Measurements from ENCODE around the gene IQSEC1.

The IQSEC1 gene

DNA sequence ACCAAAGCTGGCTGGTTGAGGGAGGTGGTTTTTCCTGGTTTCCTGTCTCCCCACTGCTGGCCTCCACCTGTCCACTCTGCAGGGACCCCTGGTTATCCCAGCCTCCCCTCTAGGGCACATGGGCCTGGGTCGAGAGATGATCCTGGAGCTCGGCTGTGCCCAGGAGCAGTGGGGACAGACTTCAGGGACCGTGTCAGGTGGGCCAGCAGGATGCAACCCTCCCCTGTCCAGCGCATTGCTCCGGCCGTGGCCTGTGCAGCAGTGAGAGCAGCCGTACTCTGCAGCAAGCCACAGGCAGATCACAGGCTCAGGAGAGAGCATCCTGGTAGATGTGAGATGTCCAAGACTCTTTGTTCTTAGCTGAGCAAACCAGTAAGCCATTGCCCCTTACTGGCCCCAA is 139.3 kb downstream of the IQSEC1 start:
- Histone ChIP-seq H3K4me3 (ENCODE audit: low read length in 2 of 2) (peak overlapping the region in 1 of 2 donors; percentile 49), H3K9me3 (ENCODE audit: control insufficient read depth in 2 of 2, low read length in 2 of 2) (no peaks in the 10 kb centered on the region), H3K27ac (ENCODE audit: low read length) (peak overlapping the region; percentile 31), H3K9ac (ENCODE audit: low read length in 2 of 2) (no peak overlapping the region), H3K36me3 (ENCODE audit: control insufficient read depth in 2 of 2, insufficient read depth in 2 of 2, low read length in 2 of 2) (peaks cover 9 to 13% of the 10 kb centered on the region in 2 donors), H3K27me3 (ENCODE audit: control insufficient read depth in 1 of 2, insufficient read depth in 2 of 2, low read length in 2 of 2) (no peaks in the 10 kb centered on the region), H3K4me1 (ENCODE audit: control insufficient read depth, insufficient read depth, low read length) (peaks cover 75% of the 10 kb centered on the region)

DNA sequence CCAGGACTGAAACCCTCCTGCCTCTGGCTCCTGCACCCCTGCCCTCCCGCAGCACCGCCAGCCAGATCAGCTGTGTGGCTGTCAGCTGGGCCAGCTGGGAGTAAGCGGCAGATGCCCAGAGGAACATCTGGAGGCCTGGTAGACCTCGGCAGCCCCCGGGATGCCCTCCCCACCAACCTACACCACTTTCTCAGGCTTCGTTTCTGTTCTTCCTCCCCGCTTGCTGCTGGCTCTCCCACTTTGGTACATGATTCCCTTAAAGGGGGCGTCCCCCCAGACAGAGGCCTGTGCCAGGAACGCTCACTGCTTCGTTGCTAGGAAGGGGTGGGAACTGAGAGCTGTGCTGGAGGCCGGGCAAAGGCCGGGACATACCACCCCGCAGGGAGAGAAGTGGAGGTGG is 140.5 kb downstream of the IQSEC1 start:
- Histone ChIP-seq H3K27me3 (ENCODE audit: control insufficient read depth in 1 of 2, insufficient read depth in 2 of 2, low read length in 2 of 2) (no peaks in the 10 kb centered on the region), H3K27ac (ENCODE audit: low read length) (peak overlapping the region; percentile 31), H3K36me3 (ENCODE audit: control insufficient read depth in 2 of 2, insufficient read depth in 2 of 2, low read length in 2 of 2) (peaks cover 9 to 15% of the 10 kb centered on the region in 2 donors), H3K9me3 (ENCODE audit: control insufficient read depth in 2 of 2, low read length in 2 of 2) (no peaks in the 10 kb centered on the region), H3K4me1 (ENCODE audit: control insufficient read depth, insufficient read depth, low read length) (peaks cover 65% of the 10 kb centered on the region), H3K9ac (ENCODE audit: low read length in 2 of 2) (no peak overlapping the region), H3K4me3 (ENCODE audit: low read length in 2 of 2) (peak overlapping the region in 1 of 2 donors; percentile 29)

DNA sequence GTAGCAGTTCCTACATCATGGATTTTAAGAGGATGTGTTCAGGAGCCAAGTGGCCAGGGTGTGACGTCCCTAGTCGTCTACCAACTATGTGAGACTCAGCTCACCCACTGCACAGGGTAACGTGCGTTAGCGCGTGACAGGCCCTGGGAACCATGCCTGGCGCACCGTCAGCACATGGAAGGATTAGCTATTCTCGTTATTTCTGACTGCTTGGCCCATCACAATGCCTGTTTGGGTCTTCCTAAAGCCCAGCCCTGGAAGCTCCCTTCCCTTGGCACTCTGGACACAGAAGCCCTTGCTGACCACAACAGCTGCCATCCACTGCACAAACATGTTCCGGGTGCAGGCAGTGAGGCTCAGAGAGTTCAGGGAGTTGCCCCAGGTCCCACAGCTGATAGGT is 140.9 kb downstream of the IQSEC1 start:
- H3K9me3 ChIP-seq (ENCODE audit: control insufficient read depth in 2 of 2, low read length in 2 of 2), result no peaks in the 10 kb centered on the region
- peak overlapping the region in 1 of 2 donors; percentile 36 for H3K9ac ChIP-seq (ENCODE audit: low read length in 2 of 2)
- H3K36me3 ChIP-seq (ENCODE audit: control insufficient read depth in 2 of 2, insufficient read depth in 2 of 2, low read length in 2 of 2), result peaks cover 9 to 15% of the 10 kb centered on the region in 2 donors
- no peaks in the 10 kb centered on the region for H3K27me3 ChIP-seq (ENCODE audit: control insufficient read depth in 1 of 2, insufficient read depth in 2 of 2, low read length in 2 of 2)
- H3K4me3 ChIP-seq (ENCODE audit: low read length in 2 of 2), result peak overlapping the region in 1 of 2 donors; percentile 15
- H3K27ac ChIP-seq (ENCODE audit: low read length), result peak overlapping the region; percentile 31
- peaks cover 61% of the 10 kb centered on the region for H3K4me1 ChIP-seq (ENCODE audit: control insufficient read depth, insufficient read depth, low read length)

DNA sequence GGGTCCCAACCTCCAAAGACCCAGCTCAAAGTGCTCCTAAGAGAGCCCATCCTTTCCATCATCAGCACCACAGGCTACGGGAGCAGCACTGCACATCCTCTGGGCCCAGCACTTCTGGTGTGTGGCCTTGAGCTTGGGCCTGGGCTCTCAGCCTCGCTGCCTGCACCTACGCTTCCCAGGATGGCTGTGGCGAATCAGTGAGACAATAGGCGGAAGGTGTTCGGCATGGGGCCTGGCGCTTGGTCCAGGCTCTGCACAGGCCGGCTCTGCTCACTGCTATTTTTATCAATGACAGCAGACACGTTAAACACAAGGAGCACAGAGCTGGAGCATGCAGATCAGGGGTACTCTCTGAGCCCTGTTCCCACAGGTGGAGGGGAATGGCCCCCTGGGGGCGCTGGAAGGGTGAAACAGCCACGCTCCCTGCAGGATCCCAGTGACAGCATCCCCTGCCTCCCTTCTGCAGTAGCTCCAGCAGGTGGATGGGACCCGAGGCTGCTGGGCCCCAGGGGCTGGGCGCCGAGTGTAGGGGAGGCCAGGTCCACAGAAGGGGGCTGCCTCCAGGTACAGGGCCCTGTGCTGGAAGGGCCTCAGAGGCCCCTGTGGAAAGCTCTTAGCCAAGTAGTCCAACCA is 141.8 kb downstream of the IQSEC1 start:
- no peak overlapping the region for H3K4me3 ChIP-seq (ENCODE audit: low read length in 2 of 2)
- no peaks in the 10 kb centered on the region for H3K27me3 ChIP-seq (ENCODE audit: control insufficient read depth in 1 of 2, insufficient read depth in 2 of 2, low read length in 2 of 2)
- H3K9me3 ChIP-seq (ENCODE audit: control insufficient read depth in 2 of 2, low read length in 2 of 2), result no peaks in the 10 kb centered on the region
- no peak overlapping the region for H3K27ac ChIP-seq (ENCODE audit: low read length)
- H3K36me3 ChIP-seq (ENCODE audit: control insufficient read depth in 2 of 2, insufficient read depth in 2 of 2, low read length in 2 of 2), result peaks cover 7 to 15% of the 10 kb centered on the region in 2 donors
- H3K4me1 ChIP-seq (ENCODE audit: control insufficient read depth, insufficient read depth, low read length), result peaks cover 61% of the 10 kb centered on the region
- no peak overlapping the region for H3K9ac ChIP-seq (ENCODE audit: low read length in 2 of 2)

DNA sequence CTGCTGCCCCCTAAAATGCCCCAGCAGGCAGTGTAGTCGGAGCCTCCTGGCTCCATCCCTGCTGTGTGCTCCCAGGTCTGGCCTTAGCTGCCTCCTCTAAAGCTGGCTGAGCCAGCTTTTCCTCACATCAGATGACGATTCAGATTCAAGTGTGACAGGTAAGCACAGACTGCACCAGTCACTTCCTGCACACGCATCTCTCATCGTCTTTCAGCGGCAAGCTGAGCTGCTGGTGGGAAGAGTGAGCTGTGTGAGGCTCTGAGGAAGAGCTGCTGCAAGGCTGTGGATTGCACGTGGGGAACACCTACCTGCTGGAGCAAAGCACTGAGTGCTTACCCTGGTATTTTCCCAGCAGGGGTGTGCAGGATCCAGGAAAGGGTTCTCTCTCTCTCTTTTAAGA is 143.4 kb downstream of the IQSEC1 start:
- Histone ChIP-seq H3K36me3 (ENCODE audit: control insufficient read depth in 2 of 2, insufficient read depth in 2 of 2, low read length in 2 of 2) (peaks cover 0 to 16% of the 10 kb centered on the region in 2 donors), H3K27ac (ENCODE audit: low read length) (no peak overlapping the region), H3K27me3 (ENCODE audit: control insufficient read depth in 1 of 2, insufficient read depth in 2 of 2, low read length in 2 of 2) (no peaks in the 10 kb centered on the region), H3K9me3 (ENCODE audit: control insufficient read depth in 2 of 2, low read length in 2 of 2) (no peaks in the 10 kb centered on the region), H3K4me3 (ENCODE audit: low read length in 2 of 2) (no peak overlapping the region), H3K4me1 (ENCODE audit: control insufficient read depth, insufficient read depth, low read length) (peaks cover 47% of the 10 kb centered on the region), H3K9ac (ENCODE audit: low read length in 2 of 2) (no peak overlapping the region)

DNA sequence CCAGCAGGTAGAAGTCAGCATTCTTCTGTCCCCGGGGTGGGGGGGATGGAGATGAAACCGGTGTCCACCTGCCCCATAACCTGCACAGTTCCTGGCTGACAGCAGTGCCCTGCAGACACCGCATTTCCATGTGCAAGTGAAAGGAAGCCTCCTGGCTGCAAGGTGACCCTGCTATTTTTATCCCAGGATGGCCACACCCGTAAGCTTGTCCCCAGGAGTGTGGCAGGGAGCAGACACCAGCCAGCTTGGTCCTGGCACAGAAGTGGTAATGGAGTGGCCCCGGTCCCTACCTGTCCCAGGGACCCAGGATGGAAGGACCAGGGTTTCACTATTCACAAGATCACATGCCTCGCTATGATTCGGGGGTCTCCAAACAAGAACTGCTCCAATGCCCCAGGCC is 146.6 kb downstream of the IQSEC1 start:
- Histone ChIP-seq H3K9ac (ENCODE audit: low read length in 2 of 2) (no peak overlapping the region), H3K4me3 (ENCODE audit: low read length in 2 of 2) (no peak overlapping the region), H3K27ac (ENCODE audit: low read length) (no peak overlapping the region), H3K4me1 (ENCODE audit: control insufficient read depth, insufficient read depth, low read length) (peaks cover 16% of the 10 kb centered on the region), H3K27me3 (ENCODE audit: control insufficient read depth in 1 of 2, insufficient read depth in 2 of 2, low read length in 2 of 2) (no peaks in the 10 kb centered on the region), H3K9me3 (ENCODE audit: control insufficient read depth in 2 of 2, low read length in 2 of 2) (no peaks in the 10 kb centered on the region), H3K36me3 (ENCODE audit: control insufficient read depth in 2 of 2, insufficient read depth in 2 of 2, low read length in 2 of 2) (peaks cover 13 to 31% of the 10 kb centered on the region in 2 donors)

DNA sequence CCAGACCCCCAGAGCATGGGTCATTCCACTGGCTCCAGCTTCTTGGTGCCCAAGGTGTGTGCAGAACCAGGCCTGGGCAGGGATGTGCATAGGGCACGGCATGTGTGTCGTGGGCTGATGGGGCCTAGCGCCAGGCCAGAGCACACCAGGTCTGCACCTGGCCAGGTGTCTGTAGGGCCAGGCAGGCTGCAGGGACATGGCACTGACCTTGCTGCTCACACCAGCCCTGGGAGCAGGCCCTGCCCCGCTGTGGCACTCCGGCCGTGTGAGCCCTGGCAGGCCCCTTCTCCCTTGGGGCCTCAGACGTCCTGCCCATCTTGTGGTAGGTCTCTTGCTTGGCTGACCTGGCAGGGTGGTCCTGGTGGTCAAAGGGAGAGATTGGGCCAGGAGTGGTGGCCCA is 147.6 kb downstream of the IQSEC1 start:
- H3K4me1 ChIP-seq (ENCODE audit: control insufficient read depth, insufficient read depth, low read length), result peaks cover 8% of the 10 kb centered on the region
- peaks cover 21 to 39% of the 10 kb centered on the region in 2 donors for H3K36me3 ChIP-seq (ENCODE audit: control insufficient read depth in 2 of 2, insufficient read depth in 2 of 2, low read length in 2 of 2)
- H3K4me3 ChIP-seq (ENCODE audit: low read length in 2 of 2), result no peak overlapping the region
- no peak overlapping the region for H3K27ac ChIP-seq (ENCODE audit: low read length)
- no peaks in the 10 kb centered on the region for H3K9me3 ChIP-seq (ENCODE audit: control insufficient read depth in 2 of 2, low read length in 2 of 2)
- no peaks in the 10 kb centered on the region for H3K27me3 ChIP-seq (ENCODE audit: control insufficient read depth in 1 of 2, insufficient read depth in 2 of 2, low read length in 2 of 2)
- H3K9ac ChIP-seq (ENCODE audit: low read length in 2 of 2), result no peak overlapping the region

DNA sequence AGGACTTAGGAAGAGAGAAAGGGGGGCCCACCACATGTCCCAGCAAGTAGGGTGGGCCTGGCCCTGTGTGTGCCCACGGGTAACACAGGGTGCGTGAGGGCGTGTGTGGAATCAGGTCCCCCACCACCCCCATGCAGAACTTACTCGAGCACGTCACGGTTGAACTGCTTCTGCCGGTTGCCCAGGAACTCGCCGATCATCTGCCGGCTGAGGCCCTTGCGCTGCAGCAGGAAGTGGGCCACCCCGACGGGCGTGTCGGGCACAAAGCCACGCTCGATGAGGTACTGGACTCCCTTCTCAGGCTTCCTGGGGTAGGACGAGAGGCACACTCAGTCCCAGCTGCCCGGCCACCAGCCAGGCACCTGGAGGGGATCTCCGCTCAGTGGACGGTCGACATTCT is 148.8 kb downstream of the IQSEC1 start:
- peaks cover 26 to 51% of the 10 kb centered on the region in 2 donors for H3K36me3 ChIP-seq (ENCODE audit: control insufficient read depth in 2 of 2, insufficient read depth in 2 of 2, low read length in 2 of 2)
- H3K4me1 ChIP-seq (ENCODE audit: control insufficient read depth, insufficient read depth, low read length), result peaks cover 3% of the 10 kb centered on the region
- H3K27ac ChIP-seq (ENCODE audit: low read length), result no peak overlapping the region
- no peak overlapping the region for H3K9ac ChIP-seq (ENCODE audit: low read length in 2 of 2)
- H3K4me3 ChIP-seq (ENCODE audit: low read length in 2 of 2), result no peak overlapping the region
- H3K9me3 ChIP-seq (ENCODE audit: control insufficient read depth in 2 of 2, low read length in 2 of 2), result no peaks in the 10 kb centered on the region
- no peaks in the 10 kb centered on the region for H3K27me3 ChIP-seq (ENCODE audit: control insufficient read depth in 1 of 2, insufficient read depth in 2 of 2, low read length in 2 of 2)

DNA sequence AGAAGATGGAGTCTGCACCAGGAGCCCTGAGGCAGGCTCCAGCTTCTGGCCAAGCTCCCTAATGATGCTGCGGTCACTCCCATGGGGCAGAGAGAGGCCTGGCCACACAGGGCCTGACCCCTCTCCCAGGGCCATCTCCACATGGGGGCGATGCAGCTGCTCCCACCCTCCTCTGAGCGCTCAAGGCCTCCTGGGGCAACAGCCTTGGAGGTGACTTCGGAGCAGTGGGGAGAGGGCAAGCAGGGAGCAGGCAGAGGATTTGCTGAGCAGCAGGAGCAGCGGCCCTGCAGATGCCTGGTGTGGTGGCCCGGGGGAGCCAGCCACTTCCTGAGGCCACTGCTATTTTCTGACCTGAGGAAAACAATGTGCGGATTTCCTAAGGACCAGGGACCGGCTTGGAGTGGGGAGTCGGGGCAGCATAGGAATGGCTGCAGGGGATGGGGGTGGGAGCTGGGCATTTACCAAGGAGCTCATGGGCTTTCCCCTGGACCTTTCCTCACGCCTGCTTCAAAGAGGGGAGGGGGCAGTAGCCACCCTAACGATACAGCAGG is 150.3 kb downstream of the IQSEC1 start:
- Histone ChIP-seq H3K9me3 (ENCODE audit: control insufficient read depth in 2 of 2, low read length in 2 of 2) (no peaks in the 10 kb centered on the region), H3K36me3 (ENCODE audit: control insufficient read depth in 2 of 2, insufficient read depth in 2 of 2, low read length in 2 of 2) (peaks cover 29 to 55% of the 10 kb centered on the region in 2 donors), H3K9ac (ENCODE audit: low read length in 2 of 2) (no peak overlapping the region), H3K4me1 (ENCODE audit: control insufficient read depth, insufficient read depth, low read length) (no peaks in the 10 kb centered on the region), H3K4me3 (ENCODE audit: low read length in 2 of 2) (no peak overlapping the region), H3K27me3 (ENCODE audit: control insufficient read depth in 1 of 2, insufficient read depth in 2 of 2, low read length in 2 of 2) (no peaks in the 10 kb centered on the region), H3K27ac (ENCODE audit: low read length) (no peak overlapping the region)

DNA sequence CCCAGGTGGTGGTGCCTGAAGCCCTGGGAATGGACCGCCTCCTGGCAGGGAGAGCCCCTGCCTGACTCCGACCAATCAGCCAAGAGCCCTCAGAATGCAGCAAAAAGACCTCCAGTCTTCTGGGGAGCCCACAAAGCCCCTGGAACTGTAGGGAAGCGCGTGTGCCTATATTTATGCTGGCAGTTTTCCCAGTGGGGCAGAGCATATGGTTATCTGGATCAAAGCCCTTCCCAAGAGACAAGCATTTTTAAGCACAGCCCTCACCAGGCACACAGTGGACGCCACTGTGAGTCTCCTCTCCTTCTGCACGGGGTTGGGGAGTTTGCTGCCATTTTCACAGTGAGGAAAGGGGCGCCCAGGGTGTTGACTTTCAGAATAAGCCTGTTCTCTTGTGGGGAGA is 150.9 kb downstream of the IQSEC1 start:
- Histone ChIP-seq H3K9me3 (ENCODE audit: control insufficient read depth in 2 of 2, low read length in 2 of 2) (no peaks in the 10 kb centered on the region), H3K36me3 (ENCODE audit: control insufficient read depth in 2 of 2, insufficient read depth in 2 of 2, low read length in 2 of 2) (peaks cover 29 to 58% of the 10 kb centered on the region in 2 donors), H3K27me3 (ENCODE audit: control insufficient read depth in 1 of 2, insufficient read depth in 2 of 2, low read length in 2 of 2) (no peaks in the 10 kb centered on the region), H3K9ac (ENCODE audit: low read length in 2 of 2) (no peak overlapping the region), H3K4me3 (ENCODE audit: low read length in 2 of 2) (no peak overlapping the region), H3K4me1 (ENCODE audit: control insufficient read depth, insufficient read depth, low read length) (no peaks in the 10 kb centered on the region), H3K27ac (ENCODE audit: low read length) (no peak overlapping the region)

DNA sequence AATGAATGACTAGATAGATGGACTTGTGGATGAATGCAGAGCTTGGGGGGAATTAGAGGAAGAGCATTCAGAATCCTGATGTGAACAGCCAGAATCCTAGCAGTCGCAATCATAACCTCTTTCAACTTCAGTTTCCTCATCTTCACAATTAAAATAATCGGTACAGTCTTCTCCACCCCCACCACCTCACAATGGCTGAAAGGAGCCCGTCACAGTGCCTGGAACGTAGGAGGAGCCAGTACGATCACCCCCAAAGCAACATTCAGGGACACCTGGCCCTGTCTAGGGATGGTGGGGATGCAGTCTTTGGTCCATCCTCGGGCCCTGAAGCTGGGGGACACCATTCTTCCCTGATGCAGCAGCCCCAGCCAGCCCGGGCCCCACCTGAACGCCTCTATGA is 151.5 kb downstream of the IQSEC1 start:
- Histone ChIP-seq H3K9me3 (ENCODE audit: control insufficient read depth in 2 of 2, low read length in 2 of 2) (no peaks in the 10 kb centered on the region), H3K36me3 (ENCODE audit: control insufficient read depth in 2 of 2, insufficient read depth in 2 of 2, low read length in 2 of 2) (peaks cover 31 to 59% of the 10 kb centered on the region in 2 donors), H3K9ac (ENCODE audit: low read length in 2 of 2) (no peak overlapping the region), H3K27me3 (ENCODE audit: control insufficient read depth in 1 of 2, insufficient read depth in 2 of 2, low read length in 2 of 2) (no peaks in the 10 kb centered on the region), H3K4me1 (ENCODE audit: control insufficient read depth, insufficient read depth, low read length) (no peaks in the 10 kb centered on the region), H3K27ac (ENCODE audit: low read length) (no peak overlapping the region), H3K4me3 (ENCODE audit: low read length in 2 of 2) (no peak overlapping the region)
